Right lobe of liver (tissue), 4 donors: ENCODE measurements around the gene BMERB1.

ENCODE experiments used
- CTCF ChIP-seq, 4 donors: fragments of 200-600 bp in 3 of 4; fragments of 450-650 bp in 1 of 4; IDR thresholded peaks; one replicate each; pipeline versions ENCODE4 v1.5.1 to v1.8.0; 2016 to 2022; ENCODE audit warnings: antibody characterized with exemption in 4 of 4, mild to moderate bottlenecking in 2 of 4
- POLR2A ChIP-seq: fragments of 450-650 bp; IDR thresholded peaks from one replicate; pipeline ENCODE4 v1.6.1; 2017; ENCODE audit warnings: antibody characterized with exemption, mild to moderate bottlenecking
- donor health status: DM: no; HTN: no; CAD: no.
- donor health status: DM: no; HTN: no; CAD: no.
- donor health status: DM: no; HTN: yes; CAD: no.

- TF ChIP-seq CTCF (IDR thresholded peaks at IDR 0.05) = no peak
- no peak for TF ChIP-seq POLR2A
These were observed 61.5 kb downstream of the BMERB1 start for GRCh38 chr16:15495898-15496297.
